Measurements from ENCODE around the gene NTM.

GRCh38 chr11:131593301-131593700, 222.9 kb downstream of the NTM start:
- no peak for TF ChIP-seq CTCF (IDR thresholded peaks at IDR 0.05; ENCODE audit: low read depth, low read length)
- no peak for TF ChIP-seq EZH2phosphoT487 (IDR thresholded peaks at IDR 0.05; ENCODE audit: low read depth)

Measured in OCI-LY3 (cell line).